Measurements from ENCODE around the gene MATCAP1. TPM values are rescaled to one million over a fixed set of nuclear protein-coding genes. Genes with fewer than 3 reads are reported as not detected.

Gene MATCAP1
- total and polyA plus RNA-seq, 2 of the 4 experiments (the other 2 are of a cell fraction) = 8.2 to 43.9 TPM

GRCh38 chr16:67212766-67213165 lies 29.0 kb upstream of the MATCAP1 start:
- DNase-seq = no peak
- ATAC-seq (ENCODE audit: low read depth) = no peak
- H4K8ac ChIP-seq (ENCODE audit: low read depth in 2 of 2, low read length in 2 of 2) = no peak overlapping the region
- no peak overlapping the region for H3K23ac ChIP-seq (ENCODE audit: low read depth, low read length)
- no peak overlapping the region for H3K56ac ChIP-seq (ENCODE audit: extremely low read depth, insufficient read depth, low read length)
- H2AK5ac ChIP-seq (ENCODE audit: low read depth, low read length) = no peak overlapping the region
- no peak overlapping the region for H2BK5ac ChIP-seq (ENCODE audit: low read depth, low read length, poor library complexity, severe bottlenecking)
- no peaks in the 10 kb centered on the region for H3K27me3 ChIP-seq (ENCODE audit: control insufficient read depth, insufficient read depth, low read length)
- no peak overlapping the region for H2BK120ac ChIP-seq (ENCODE audit: low read depth, low read length)
- no peak overlapping the region for H3K27ac ChIP-seq (ENCODE audit: insufficient read depth, low read length)
- no peak overlapping the region for H3K4me2 ChIP-seq (ENCODE audit: low read depth, low read length)
- H2BK15ac ChIP-seq (ENCODE audit: low read depth, low read length) = no peak overlapping the region
- H4K20me1 ChIP-seq (ENCODE audit: insufficient read depth, low read length) = 0 out of 2 replicates have a peak, but pooled peaks cover 3% of the 10 kb centered on the region
- no peaks in the 10 kb centered on the region for H3K9me3 ChIP-seq (ENCODE audit: control insufficient read depth, insufficient read depth, low read length)
- dilution Hi-C loops (cut with HindIII; ENCODE audit: low sequenced_read_pairs, unreplicated experiment) = no loop called here
- ChIA-PET CTCF (no interaction called here), POLR2A (ENCODE audit: unreplicated experiment) (interaction anchor here (0.7 kb wide), 1 partner anchor 130 kb away, joined by 3 read pairs; no protein-coding TSS in a partner anchor)
- in situ Hi-C loops (cut with MboI; ENCODE audit: low sequenced_read_pairs) = no loop called here
- no peak overlapping the region for H3K9ac ChIP-seq (ENCODE audit: low read depth, low read length)
- H3K79me1 ChIP-seq (ENCODE audit: low read depth in 1 of 2, low read length in 2 of 2) = peaks cover 0 to 4% of the 10 kb centered on the region in 2 experiments; a peak in 1 of 4 replicates
- peaks cover 4% of the 10 kb centered on the region; the same call in 1 of the 2 replicates for H3K36me3 ChIP-seq (ENCODE audit: control insufficient read depth, insufficient read depth, low read length)
- H3K4me1 ChIP-seq (ENCODE audit: control insufficient read depth, insufficient read depth, low read length) = peaks cover 5% of the 10 kb centered on the region
- H3K14ac ChIP-seq (replicated peaks; ENCODE audit: low read depth, low read length) = no peak overlapping the region
- no TSS peak for BruUV-seq (replicated peaks)
- H2AFZ ChIP-seq (replicated peaks; ENCODE audit: low read length, poor library complexity) = no peak overlapping the region
- H2BK20ac ChIP-seq (ENCODE audit: low read depth, low read length) = no peak overlapping the region
- no peak overlapping the region for H3K4me3 ChIP-seq (ENCODE audit: insufficient read depth, low read depth, low read length)
- intact Hi-C loops (cut with micrococcal nuclease) = no loop called here
- H3K18ac ChIP-seq (ENCODE audit: low read depth, low read length) = no peak overlapping the region
- no peak for TF ChIP-seq MAFK (IDR thresholded peaks at IDR 0.05; ENCODE audit: low read depth, low read length)
- no peak for TF ChIP-seq RCOR1 (IDR thresholded peaks at IDR 0.05; ENCODE audit: insufficient replicate concordance, low read length)
- no peak for TF ChIP-seq FOS (IDR thresholded peaks at IDR 0.05; ENCODE audit: low read depth, low read length)
- TF ChIP-seq NFE2L2 (IDR thresholded peaks at IDR 0.05; ENCODE audit: low read depth, low read length) = no peak
- no peak for TF ChIP-seq ELK1 (IDR thresholded peaks at IDR 0.05; ENCODE audit: borderline replicate concordance, low read depth, low read length)
- TF ChIP-seq CTCF (conservative IDR thresholded peaks at IDR 0.05; ENCODE audit: low read depth, low read length) = no peak
- no peak for TF ChIP-seq MAZ (IDR thresholded peaks at IDR 0.05; ENCODE audit: borderline replicate concordance, low read depth, low read length)
- no peak for TF ChIP-seq POLR2A (IDR thresholded peaks at IDR 0.05; ENCODE audit: low read depth, low read length)
- no peak for TF ChIP-seq CEBPB (IDR thresholded peaks at IDR 0.05; ENCODE audit: low read depth, low read length)
- TF ChIP-seq BHLHE40 (IDR thresholded peaks at IDR 0.05; ENCODE audit: low read depth, low read length) = no peak
- TF ChIP-seq RFX5 (IDR thresholded peaks at IDR 0.05; ENCODE audit: low read depth, low read length) = no peak
- TF ChIP-seq USF2 (IDR thresholded peaks at IDR 0.05; ENCODE audit: low read depth, low read length) = no peak
- TF ChIP-seq SMC3 (IDR thresholded peaks at IDR 0.05; ENCODE audit: low read depth, low read length) = no peak
- no peak for TF ChIP-seq MXI1 (IDR thresholded peaks at IDR 0.05; ENCODE audit: borderline replicate concordance, low read depth, low read length)
- no peak for TF ChIP-seq CHD1 (IDR thresholded peaks at IDR 0.05; ENCODE audit: low read depth, low read length)
- TF ChIP-seq RAD21 (IDR thresholded peaks at IDR 0.05; ENCODE audit: low read length) = no peak
- peaks cover 13% of the 10 kb centered on the region for H3K9me1 ChIP-seq (ENCODE audit: insufficient read depth, low read length)
- no peak overlapping the region for H4K5ac ChIP-seq (ENCODE audit: low read depth, low read length)
- no peak overlapping the region for H3K4ac ChIP-seq (ENCODE audit: low read depth, low read length)
- H2AK9ac ChIP-seq (replicated peaks; ENCODE audit: low read depth, low read length, poor library complexity) = no peak overlapping the region
- no peak overlapping the region for H4K91ac ChIP-seq (ENCODE audit: insufficient read depth, low read depth, low read length)

Data from IMR-90 (cell line).